Esophagus muscularis mucosa (tissue), 4 donors: ENCODE results near the gene TMEM132A. TPM values are rescaled to one million over a fixed set of nuclear protein-coding genes. Genes with fewer than 3 reads are reported as not detected.

Source experiments
- DNase-seq: peaks from one replicate; pipeline ENCODE4 v3.0.0-alpha.2; 2017; ENCODE audit errors: extremely low spot score
- H3K27ac ChIP-seq, 4 donors: fragments of 200-600 bp; sonication (generic); replicated peaks in 1 of 4; 1 replicate in 3 of 4; 2 replicates in 1 of 4; pipeline ENCODE4 v1.5.1; 2016 to 2019; ENCODE audit warnings: mild to moderate bottlenecking in 1 of 4
- H3K27me3 ChIP-seq, 4 donors: fragments of 200-600 bp; sonication (generic); one replicate each; pipeline versions ENCODE4 v1.5.1 to v1.6.0; 2016 to 2019
- H3K36me3 ChIP-seq, 4 donors: fragments of 200-600 bp; sonication (generic); one replicate each; pipeline ENCODE4 v1.5.1; 2016 to 2019
- H3K4me1 ChIP-seq, 4 donors: fragments of 200-600 bp; sonication (generic); one replicate each; pipeline ENCODE4 v1.5.1; 2016 to 2019
- H3K4me3 ChIP-seq, 4 donors: fragments of 200-600 bp; sonication (generic); 1 replicate in 2 of 4; 2 replicates in 2 of 4; pipeline ENCODE4 v1.5.1; 2016 to 2019; ENCODE audit warnings: mild to moderate bottlenecking in 4 of 4, moderate library complexity in 1 of 4
- H3K9me3 ChIP-seq, 4 donors: fragments of 200-600 bp; sonication (generic); 1 replicate in 3 of 4; 2 replicates in 1 of 4; pipeline ENCODE4 v1.5.1; 2016 to 2019
- CTCF ChIP-seq, 3 experiments: fragments of 200-600 bp in 2 of 3; fragments of 450-650 bp in 1 of 3; sonication (generic) in 2 of 3; IDR thresholded peaks; one replicate each; pipeline ENCODE4 v1.5.1; 2017 to 2019; ENCODE audit warnings: antibody characterized with exemption in 3 of 3, mild to moderate bottlenecking in 2 of 3, moderate library complexity in 1 of 3
- EP300 ChIP-seq: sonication (generic); formaldehyde crosslinking; IDR thresholded peaks from one replicate; pipeline ENCODE4 v1.6.1; 2017; ENCODE audit warnings: antibody characterized with exemption
- POLR2A ChIP-seq: fragments of 450-650 bp; IDR thresholded peaks from one replicate; pipeline ENCODE4 v1.6.1; 2017; ENCODE audit warnings: antibody characterized with exemption, moderate library complexity, mild to moderate bottlenecking, low read depth
- POLR2AphosphoS5 ChIP-seq, 2 donors: sonication (generic); formaldehyde crosslinking; IDR thresholded peaks; one replicate each; pipeline ENCODE4 v1.6.1; 2017; ENCODE audit warnings: antibody characterized with exemption in 2 of 2
- WGBS: methylation state at CpG from one replicate; pipeline ENCODE4 v1.1.5; 2018; 5-methylcytosine and 5-hydroxymethylcytosine counted together
- intact Hi-C: fragments of 100-400 bp; cut with DNase I; formaldehyde crosslinking; loops from one replicate; pipeline ENCODE4 v1.15.1; 2023
- total RNA-seq, 4 donors: library from RNA; depleted of rRNA; stranded (reverse); fragments of >200 nt; gene quantifications; one replicate each; pipeline versions ENCODE4 v1.1.0 to v1.2.1, GENCODE V29; 2016

The TMEM132A gene
- total RNA-seq, 4 donors from 2014 or later: 2.9 to 9.3 (median 6.8) TPM

GRCh38 chr11:60950933-60951605, 26.8 kb downstream of the TMEM132A start:
- no peak for DNase-seq
- 15% methylated on average over 7 of the region's 86 CpGs for WGBS
- intact Hi-C loops: no loop called here

GRCh38 chr11:60951606-60951903, 27.3 kb downstream of the TMEM132A start:
- no peaks in the 10 kb centered on the region for H3K9me3 ChIP-seq
- no peaks in the 10 kb centered on the region for H3K27me3 ChIP-seq
- 18% methylated on average over 8 of the region's 8 CpGs for WGBS
- peak overlapping the region; percentile 82 to 86 (median 85) for H3K27ac ChIP-seq
- intact Hi-C loops: no loop called here
- peaks cover 11 to 55% (median 49%) of the 10 kb centered on the region in 4 donors for H3K4me1 ChIP-seq
- H3K4me3 ChIP-seq: peak overlapping the region; percentile 57 to 66 (median 59)
- no peak for TF ChIP-seq CTCF (IDR thresholded peaks at IDR 0.05)
- no peak for TF ChIP-seq EP300
- no peak for TF ChIP-seq POLR2AphosphoS5 (IDR thresholded peaks at IDR 0.05)
- no peak for DNase-seq
- peaks cover 0 to 9% (median 2%) of the 10 kb centered on the region in 4 donors for H3K36me3 ChIP-seq

More at GRCh38 chr11:60950933-60951605, 26.8 kb downstream of the TMEM132A start:
- Histone ChIP-seq H3K4me1 (peaks cover 11 to 60% (median 49%) of the 10 kb centered on the region in 4 donors), H3K4me3 (peak overlapping the region; percentile 57 to 66 (median 59)), H3K27ac (peak overlapping the region; percentile 82 to 86 (median 85)), H3K27me3 (no peaks in the 10 kb centered on the region), H3K9me3 (no peaks in the 10 kb centered on the region), H3K36me3 (peaks cover 0 to 14% (median 7%) of the 10 kb centered on the region in 4 donors)
- TF ChIP-seq CTCF (IDR thresholded peaks at IDR 0.05): no peak
- TF ChIP-seq EP300: no peak
- TF ChIP-seq POLR2AphosphoS5 (IDR thresholded peaks at IDR 0.05): no peak
- no peak for TF ChIP-seq POLR2A

GRCh38 chr11:60951904-60952741, 27.9 kb downstream of the TMEM132A start, which contains the start of gene SLC15A3:
Gene SLC15A3 (minus strand): TSS chr11:60952176. CDS start chr11:60951551, 625 bp downstream.
- WGBS: 13% methylated on average over 22 of the region's 23 CpGs

GRCh38 chr11:60952742-60953170, 28.5 kb downstream of the TMEM132A start:
- no peaks in the 10 kb centered on the region for H3K27me3 ChIP-seq
- DNase-seq: no peak
- intact Hi-C loops: no loop called here
- H3K27ac ChIP-seq: peak overlapping the region; percentile 82 to 86 (median 85)
- peaks cover 0 to under 1% (median 0%) of the 10 kb centered on the region in 4 donors for H3K36me3 ChIP-seq
- peak overlapping the region; percentile 57 to 66 (median 59) for H3K4me3 ChIP-seq
- H3K4me1 ChIP-seq: peaks cover 11 to 56% (median 45%) of the 10 kb centered on the region in 4 donors
- no peak for TF ChIP-seq EP300
- no peak for TF ChIP-seq CTCF (IDR thresholded peaks at IDR 0.05)
- no peak for TF ChIP-seq POLR2AphosphoS5 (IDR thresholded peaks at IDR 0.05)
- no peak for TF ChIP-seq POLR2A
- 58% methylated on average over 2 of the region's 3 CpGs for WGBS
- H3K9me3 ChIP-seq: no peaks in the 10 kb centered on the region

More at GRCh38 chr11:60951904-60952741, 27.9 kb downstream of the TMEM132A start, which contains the start of gene SLC15A3:
- Histone ChIP-seq H3K36me3 (peaks cover 0 to 6% (median 0%) of the 10 kb centered on the region in 4 donors), H3K27ac (peak within 1 kb of the TSS; percentile 82 to 86 (median 85)), H3K4me3 (peak within 1 kb of the TSS; percentile 57 to 66 (median 59)), H3K27me3 (no peaks in the 10 kb centered on the region), H3K9me3 (no peaks in the 10 kb centered on the region), H3K4me1 (peaks cover 11 to 53% (median 50%) of the 10 kb centered on the region in 4 donors)
- DNase-seq: no peak
- intact Hi-C loops: no loop called here
- TF ChIP-seq POLR2AphosphoS5 (IDR thresholded peaks at IDR 0.05) (peak; percentile 29 to 48), EP300 (no peak)

GRCh38 chr11:60953781-60954180, 29.5 kb downstream of the TMEM132A start:
- Histone ChIP-seq H3K36me3 (no peaks in the 10 kb centered on the region), H3K4me3 (no peak overlapping the region), H3K27ac (peak overlapping the region; percentile 15 to 85 (median 56)), H3K27me3 (no peaks in the 10 kb centered on the region), H3K9me3 (no peaks in the 10 kb centered on the region), H3K4me1 (peaks cover 8 to 48% (median 35%) of the 10 kb centered on the region in 4 donors)
- WGBS: 79% methylated on average over 6 of the region's 6 CpGs
- no peak for DNase-seq
- TF ChIP-seq POLR2AphosphoS5 (IDR thresholded peaks at IDR 0.05): peak in 1 of 2 donors; percentile 7
- TF ChIP-seq CTCF (IDR thresholded peaks at IDR 0.05): no peak
- intact Hi-C loops: no loop called here
